HepG2 (cell line): ENCODE measurements around the gene CTBP1.
A peak's percentile ranks its signal among the peaks of the same experiment; 100 is the strongest.

ENCODE experiments used
- CAMTA2 ChIP-seq: sonication (generic); formaldehyde crosslinking; IDR thresholded peaks from 2 replicates; pipeline ENCODE4 v1.4.0; 2020; ENCODE audit warnings: mild to moderate bottlenecking, missing genetic modification reagents, borderline replicate concordance
- CTCF ChIP-seq: sonication (generic); formaldehyde crosslinking; IDR thresholded peaks from 2 replicates; pipeline ENCODE4 v1.5.0; 2020; ENCODE audit warnings: mild to moderate bottlenecking, missing genetic modification reagents, moderate library complexity
- RAD21 ChIP-seq: fragments of 450-650 bp; formaldehyde crosslinking; IDR thresholded peaks from 2 replicates; pipeline ENCODE4 v1.5.0; 2020; ENCODE audit warnings: mild to moderate bottlenecking
- SIN3A ChIP-seq: IDR thresholded peaks from 2 replicates; pipeline ENCODE4 v1.6.1; 2011; ENCODE audit warnings: low read depth, mild to moderate bottlenecking, control low read depth, low read length, borderline replicate concordance
- SP4 ChIP-seq: sonication (generic); formaldehyde crosslinking; IDR thresholded peaks from 2 replicates; pipeline ENCODE4 v1.8.1; 2023; ENCODE audit warnings: mild to moderate bottlenecking, missing genetic modification reagents
- USF2 ChIP-seq, 2 experiments: sonication (generic) in 1 of 2; formaldehyde crosslinking in 1 of 2; IDR thresholded peaks; 2 replicates each; pipeline versions ENCODE4 v1.5.1 to v1.6.1; 2011 to 2020; ENCODE audit warnings: borderline replicate concordance in 1 of 2, low read depth in 1 of 2, low read length in 1 of 2, mild to moderate bottlenecking in 1 of 2, missing genetic modification reagents in 1 of 2, moderate library complexity in 1 of 2
- ZBTB2 ChIP-seq: sonication (generic); formaldehyde crosslinking; IDR thresholded peaks from 2 replicates; pipeline ENCODE4 v1.8.0; 2022; ENCODE audit warnings: low read depth, missing genetic modification reagents
- ZNF713 ChIP-seq: sonication (generic); formaldehyde crosslinking; IDR thresholded peaks from 2 replicates; pipeline ENCODE4 v1.4.0; 2020; ENCODE audit warnings: mild to moderate bottlenecking, missing genetic modification reagents

GRCh38 chr4:1171311-1172227 lies 77.4 kb downstream of the CTBP1 start:
- TF ChIP-seq USF2 (IDR thresholded peaks at IDR 0.05; ENCODE audit: low read depth, low read length) (no peak), USF2 (CRISPR knock-in tag; IDR thresholded peaks at IDR 0.05; ENCODE audit: borderline replicate concordance) (no peak), CAMTA2 (CRISPR knock-in tag) (no peak), RAD21 (CRISPR knock-in tag) (no peak), CTCF (0 out of 2 replicates have a peak, but pooled peaks have one; percentile 4), SIN3A (no peak), ZBTB2 (CRISPR knock-in tag) (no peak), ZNF713 (CRISPR knock-in tag) (no peak), SP4 (CRISPR knock-in tag) (no peak)
